PFSK-1 (cell line): ENCODE results near the gene GTPBP2.

ENCODE experiments used
- FOXP2 ChIP-seq: optimal IDR thresholded peaks from 2 replicates; pipeline ENCODE3; 2011; ENCODE audit warnings: borderline replicate concordance, control low read depth, inconsistent platforms; ENCODE audit not compliant: insufficient read depth; ENCODE audit errors: extremely low read length, extremely low read depth
- POLR2AphosphoS5 ChIP-seq: IDR thresholded peaks from 2 replicates; pipeline ENCODE4 v1.6.1; 2012; ENCODE audit warnings: low read depth, mild to moderate bottlenecking, control low read depth, low read length, moderate library complexity
- REST ChIP-seq, 2 experiments: IDR thresholded peaks; 2 replicates each; pipeline versions ENCODE4 v1.6.1 to v1.8.0; 2011 to 2012; ENCODE audit warnings: low read depth in 2 of 2, low read length in 2 of 2, control low read depth in 1 of 2, inconsistent platforms in 1 of 2, mild to moderate bottlenecking in 1 of 2, moderate library complexity in 1 of 2; ENCODE audit not compliant: insufficient read depth in 1 of 2
- SIN3A ChIP-seq: IDR thresholded peaks from 2 replicates; pipeline ENCODE4 v1.6.1; 2012; ENCODE audit warnings: mild to moderate bottlenecking, low read length, moderate library complexity, borderline replicate concordance; ENCODE audit not compliant: insufficient read depth
- TAF1 ChIP-seq: IDR thresholded peaks from 2 replicates; pipeline ENCODE4 v1.6.1; 2012; ENCODE audit warnings: low read length, control low read depth, borderline replicate concordance; ENCODE audit not compliant: insufficient read depth

DNA sequence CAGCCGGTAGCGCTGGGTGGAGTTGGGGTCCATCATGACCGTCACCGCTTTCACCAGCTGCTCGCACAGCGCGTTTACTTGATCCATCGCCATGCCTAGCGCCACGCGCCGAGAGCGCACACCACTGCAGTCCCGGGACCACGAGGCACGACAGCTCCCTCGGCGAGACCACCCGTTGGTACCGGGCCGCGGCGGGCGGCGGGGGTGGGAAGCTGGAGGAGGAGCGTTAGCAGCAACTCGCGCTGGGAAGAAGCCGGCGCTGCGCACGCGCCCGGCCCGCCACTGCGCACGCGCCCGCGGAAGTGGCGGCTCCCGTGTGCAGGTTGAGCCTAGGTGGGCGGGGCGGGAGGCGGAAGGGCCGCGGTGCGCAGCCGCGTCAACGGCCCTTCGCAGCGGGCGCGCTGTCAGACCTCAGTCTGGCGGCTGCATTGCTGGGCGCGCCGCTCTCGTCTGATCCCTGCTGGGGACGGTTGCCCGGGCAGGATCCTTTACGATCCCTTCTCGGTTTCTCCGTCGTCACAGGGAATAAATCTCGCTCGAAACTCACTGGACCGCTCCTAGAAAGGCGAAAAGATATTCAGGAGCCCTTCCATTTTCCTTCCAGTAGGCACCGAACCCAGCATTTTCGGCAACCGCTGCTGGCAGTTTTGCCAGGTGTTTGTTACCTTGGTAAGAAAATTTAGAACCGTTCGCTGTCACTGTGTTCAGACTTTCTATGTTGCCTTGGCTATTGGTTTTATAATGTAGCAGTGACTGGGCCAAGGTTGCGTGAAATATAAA is 53.1 kb downstream of the GTPBP2 start, which contains the start of the genes POLH and XPO5:
- TF ChIP-seq TAF1 = peak; percentile 99
- TF ChIP-seq SIN3A = peak; percentile 62; the same call in 1 of the 2 replicates
- peak; percentile 98 for TF ChIP-seq POLR2AphosphoS5
- peak in 1 of 2 experiments; percentile 62; a peak in 1 of 4 replicates for TF ChIP-seq REST (IDR thresholded peaks at IDR 0.05; ENCODE audit: insufficient read depth in 1 of 2, low read depth in 2 of 2, low read length in 2 of 2)
- TF ChIP-seq FOXP2 = peak; percentile 49
